Measurements from ENCODE around the gene SMARCA4. TPM values are rescaled to one million over a fixed set of nuclear protein-coding genes. Genes with fewer than 3 reads are reported as not detected.

The SMARCA4 gene
- total and polyA plus RNA-seq, 2 experiments from 2014 or later, result 177 to 336 TPM

- Histone ChIP-seq H3K27ac (ENCODE audit: low read depth) (no peak overlapping the region), H2AFZ (no peak overlapping the region), H3K4me3 (peak overlapping the region; percentile 80), H3F3A (replicated peaks; ENCODE audit: low read depth) (peaks cover 13% of the 10 kb centered on the region), H3K79me2 (replicated peaks; ENCODE audit: insufficient read depth) (peaks cover 35% of the 10 kb centered on the region), H3K9me2 (ENCODE audit: insufficient read depth) (no peaks in the 10 kb centered on the region), H4K20me1 (replicated peaks; ENCODE audit: insufficient read depth) (peaks cover 9% of the 10 kb centered on the region), H3K4me1 (ENCODE audit: insufficient read depth) (peaks cover 7% of the 10 kb centered on the region), H3K27me3 (ENCODE audit: insufficient read depth) (no peaks in the 10 kb centered on the region), H3K36me3 (ENCODE audit: insufficient read depth) (no peaks in the 10 kb centered on the region; the same call in none of the 2 replicates), H3K4me2 (peak overlapping the region; percentile 92)
- Mint-ChIP-seq H3K27me3 (ENCODE audit: insufficient read depth, low read depth, poor library complexity) (peaks cover 21% of the 10 kb centered on the region), H3K4me3 (peak overlapping the region; percentile 88), H3K36me3 (ENCODE audit: low read depth) (peaks cover 33% of the 10 kb centered on the region), H3K27ac (no peak overlapping the region), H3K9me3 (no peaks in the 10 kb centered on the region; the same call in 2 of the 3 replicates), H3K4me1 (peaks cover 7% of the 10 kb centered on the region; the same call in 2 of the 3 replicates)
- TF ChIP-seq CREB1 (CRISPR knock-in tag; IDR thresholded peaks at IDR 0.05; ENCODE audit: low read depth), result no peak
- no peak for TF ChIP-seq ZNF114 (CRISPR knock-in tag; IDR thresholded peaks at IDR 0.05)
- no peak for TF ChIP-seq CTCF (conservative IDR thresholded peaks at IDR 0.05; ENCODE audit: low read depth in 2 of 2)
- no peak for TF ChIP-seq EZH2 (IDR thresholded peaks at IDR 0.05; ENCODE audit: low read depth, unreplicated experiment)
- no peak for TF ChIP-seq EZH2phosphoT487 (IDR thresholded peaks at IDR 0.05; ENCODE audit: unreplicated experiment)
- TF ChIP-seq ETS1 (IDR thresholded peaks at IDR 0.05), result no peak
- TF ChIP-seq REST (IDR thresholded peaks at IDR 0.05; ENCODE audit: unreplicated experiment), result no peak
- TF ChIP-seq JUNB (IDR thresholded peaks at IDR 0.05; ENCODE audit: unreplicated experiment), result no peak
- no peak for TF ChIP-seq NANOG (IDR thresholded peaks at IDR 0.05; ENCODE audit: borderline replicate concordance)
- no peak for TF ChIP-seq STAT1 (IDR thresholded peaks at IDR 0.05; ENCODE audit: unreplicated experiment)
- TF ChIP-seq ZNF331 (CRISPR knock-in tag; IDR thresholded peaks at IDR 0.05; ENCODE audit: low read depth), result no peak
- no peak for TF ChIP-seq POLR2AphosphoS5 (IDR thresholded peaks at IDR 0.05; ENCODE audit: low read depth)
- no peak for TF ChIP-seq ZNF462 (CRISPR knock-in tag; IDR thresholded peaks at IDR 0.05)
- ATAC-seq (peak; percentile 22), DNase-seq (ENCODE audit: low spot score) (no peak)
Observed at GRCh38 chr19:10927730-10928562, 32.9 kb upstream of the SMARCA4 start.

Measured in GM23338 (cell line).